K562 (cell line): ENCODE data around the gene AFF1. TPM values are rescaled to one million over a fixed set of nuclear protein-coding genes. Genes with fewer than 3 reads are reported as not detected.

Experiments
- ATAC-seq: fragments of 200-7000 bp; cut with Tn5 transposase; 3 replicates; pipeline ENCODE4 v1.9.1; 2020; ENCODE audit warnings: moderate library complexity
- BruUV-seq: library from RNA; stranded (reverse); fragments of 400-500 nt; replicated peaks from 2 replicates; lab custom pipeline; 2021; lab: Mats Ljungman, UMichigan
- CTCF ChIA-PET: fragments of 300-600 bp; formaldehyde crosslinking; extraction: SDS; loops from one replicate; lab custom pipeline; 2021; ENCODE audit warnings: low intra/inter-chr PET ratio; lab: Yijun Ruan, JAX
- POLR2A ChIA-PET: fragments of 300-600, 350-650 bp; sonication (Branson Sonifier 250); formaldehyde crosslinking; extraction: SDS; loops from one replicate; lab custom pipeline; 2021; ENCODE audit warnings: antibody characterized with exemption, inconsistent platforms; lab: Yijun Ruan, JAX
- DNase-seq, 4 experiments: peaks; one replicate each; pipeline versions ENCODE4 v3.0.0 to v3.0.0-alpha.2; 2011 to 2018; ENCODE audit warnings: low spot score in 3 of 4, mixed read lengths in 3 of 4; ENCODE audit errors: extremely low read depth in 1 of 4
- FAIRE-seq: peaks from 2 replicates; lab custom pipeline; 2011; peaks lifted over from hg19 to GRCh38; lab: Jason Lieb, UNC
- H2AFZ ChIP-seq: 2 replicates; pipeline ENCODE4 v1.6.0; 2011; ENCODE audit warnings: low read depth, low read length, control low read depth, inconsistent platforms
- H3K27ac ChIP-seq: fragments of 200-600 bp; 3 replicates; pipeline ENCODE4 v1.8.0; 2011; ENCODE audit warnings: low read depth, mild to moderate bottlenecking, control low read depth, inconsistent platforms, low read length, moderate library complexity, mixed read lengths; ENCODE audit errors: extremely low read depth
- H3K27me3 ChIP-seq, 2 experiments: fragments of 300-600 bp in 1 of 2; 2 replicates in 1 of 2; 3 replicates in 1 of 2; pipeline versions ENCODE4 v1.6.0 to v1.8.0; 2011; ENCODE audit warnings: inconsistent platforms in 2 of 2, low read length in 2 of 2, mild to moderate bottlenecking in 1 of 2, mixed read lengths in 1 of 2, moderate library complexity in 1 of 2; ENCODE audit not compliant: control insufficient read depth in 2 of 2, insufficient read depth in 2 of 2
- H3K36me3 ChIP-seq: fragments of 300-600 bp; 3 replicates; pipeline ENCODE4 v1.8.0; 2011; ENCODE audit warnings: mild to moderate bottlenecking, low read length, inconsistent platforms; ENCODE audit not compliant: control insufficient read depth, insufficient read depth
- H3K4me1 ChIP-seq, 2 experiments: fragments of 200-600 bp in 1 of 2; replicated peaks in 1 of 2; 2 replicates in 1 of 2; 3 replicates in 1 of 2; pipeline versions ENCODE4 v1.5.1 to v1.8.0; 2011; ENCODE audit warnings: inconsistent platforms in 2 of 2, low read length in 2 of 2, mild to moderate bottlenecking in 1 of 2, mixed read lengths in 1 of 2, moderate library complexity in 1 of 2; ENCODE audit not compliant: control insufficient read depth in 2 of 2, insufficient read depth in 2 of 2
- H3K4me2 ChIP-seq: 2 replicates; pipeline ENCODE4 v1.6.1; 2011; ENCODE audit warnings: low read length, control low read depth, inconsistent platforms, mixed read lengths; ENCODE audit not compliant: insufficient read depth
- H3K4me3 ChIP-seq: fragments of 200-600 bp; sonication (generic), shearing (Covaris generic); 2 replicates; pipeline ENCODE4 v1.5.1; 2016; ENCODE audit warnings: control low read depth, inconsistent platforms
- H3K79me2 ChIP-seq: fragments of 200-600 bp; 3 replicates; pipeline ENCODE4 v1.8.0; 2011; ENCODE audit warnings: low read length, inconsistent platforms; ENCODE audit not compliant: control insufficient read depth, insufficient read depth
- H3K9ac ChIP-seq, 2 experiments: 2 replicates each; pipeline versions ENCODE4 v1.6.0 to v1.6.1; 2011; ENCODE audit warnings: low read depth in 2 of 2, low read length in 2 of 2, control low read depth in 1 of 2, inconsistent platforms in 1 of 2, mild to moderate bottlenecking in 1 of 2, mixed read lengths in 1 of 2; ENCODE audit not compliant: insufficient read depth in 1 of 2
- H3K9me1 ChIP-seq: one replicate; pipeline ENCODE4 v1.6.0; 2011; ENCODE audit warnings: inconsistent platforms, mild to moderate bottlenecking, low read length, moderate library complexity; ENCODE audit not compliant: control insufficient read depth, insufficient read depth
- H3K9me3 ChIP-seq: replicated peaks from 2 replicates; pipeline ENCODE4 v1.5.1; 2011; ENCODE audit warnings: low read depth, low read length, inconsistent platforms; ENCODE audit not compliant: control insufficient read depth, insufficient read depth
- H4K20me1 ChIP-seq: replicated peaks from 2 replicates; pipeline ENCODE4 v1.6.1; 2011; ENCODE audit warnings: low read length, inconsistent platforms, mixed read lengths; ENCODE audit not compliant: control insufficient read depth, insufficient read depth
- CEBPB ChIP-seq: fragments of 450-650 bp; IDR thresholded peaks from 2 replicates; pipeline ENCODE4 v1.6.1; 2016; ENCODE audit warnings: missing genetic modification characterization, missing compliant biosample characterization
- CLOCK ChIP-seq: fragments of 250-450 bp; sonication (Bioruptor Pico); IDR thresholded peaks from 2 replicates; pipeline ENCODE4 v1.4.0; 2020; ENCODE audit warnings: mild to moderate bottlenecking, moderate library complexity, borderline replicate concordance
- FOXA1 ChIP-seq: fragments of 450-650 bp; IDR thresholded peaks from 2 replicates; pipeline ENCODE4 v1.6.1; 2016; ENCODE audit warnings: mild to moderate bottlenecking, borderline replicate concordance
- GMEB1 ChIP-seq: fragments of 250-450 bp; sonication (Bioruptor Pico); IDR thresholded peaks from 2 replicates; pipeline ENCODE4 v1.4.0; 2020; ENCODE audit warnings: mild to moderate bottlenecking
- ZC3H8 ChIP-seq: fragments of 450-650 bp; IDR thresholded peaks from 2 replicates; pipeline ENCODE4 v1.6.1; 2017
- ZNF318 ChIP-seq, 2 experiments: fragments of 450-650 bp; IDR thresholded peaks; 2 replicates each; pipeline ENCODE4 v1.6.1; 2016; ENCODE audit warnings: mild to moderate bottlenecking in 2 of 2, borderline replicate concordance in 1 of 2, low read depth in 1 of 2, moderate library complexity in 1 of 2
- ZNF780A ChIP-seq: fragments of 250-450 bp; sonication (Bioruptor Pico); IDR thresholded peaks from 2 replicates; pipeline ENCODE4 v1.5.0; 2021; ENCODE audit warnings: mild to moderate bottlenecking
- WGBS: fragments of 100-300 bp; shearing (Covaris generic); methylation state at CpG from one replicate; pipeline ENCODE4 v1.1.6; 2016; ENCODE audit warnings: low coverage, mixed read lengths; ENCODE audit not compliant: insufficient coverage; ENCODE audit errors: missing lambda C conversion rate; 5-methylcytosine and 5-hydroxymethylcytosine counted together
- in situ Hi-C: fragments of 300-500 bp; cut with MboI; formaldehyde crosslinking; loops from 4 replicates; pipeline ENCODE4 v1.15.0; 2018; ENCODE audit warnings: inconsistent platforms, mixed read lengths
- intact Hi-C: fragments of 100-400 bp; cut with micrococcal nuclease; formaldehyde crosslinking; loops from 2 replicates; pipeline ENCODE4 v1.14.2; 2022
- polyA plus RNA-seq, 8 experiments: library from polyadenylated mRNA; depleted of rRNA in 4 of 8; stranded (reverse) in 5 of 8; unstranded in 3 of 8; fragments of >200 nt; fragmentation: Nextera tagmentation in 2 of 8; fragmentation: Illumina TruSeq in 1 of 8; extraction: Ambion mirVana in 2 of 8; extraction: Trizol in 1 of 8; gene quantifications; 2 replicates each; pipeline versions ENCODE4 v1.2.1 to v1.2.3, GENCODE V29; 2011 to 2014; ENCODE audit warnings: inconsistent platforms in 1 of 8, missing spikeins in 1 of 8
- total RNA-seq, 7 experiments: library from RNA; depleted of rRNA in 6 of 7; stranded (reverse); fragments of >200 nt in 6 of 7; fragmentation: Illumina TruSeq in 2 of 7; extraction: Trizol in 2 of 7; gene quantifications; 2 replicates each; pipeline versions ENCODE4 v1.2.1 to v1.2.3, GENCODE V29; 2011 to 2021; ENCODE audit warnings: low replicate concordance in 1 of 7

Gene AFF1
- total and polyA plus RNA-seq, 9 of the 15 experiments (the other 6 are each of a cell fraction or from before 2014, with no cell fraction given): 4.1 to 47.5 (median 17.2) TPM

- 0% methylated on average over 9 of the region's 9 CpGs for whole genome bisulfite sequencing
- Histone ChIP-seq H3K9ac (peak overlapping the region in 1 of 2 experiments; percentile 57; a peak in 2 of 4 replicates), H3K27ac (peak overlapping the region; percentile 87), H4K20me1 (no peaks in the 10 kb centered on the region; the same call in 1 of the 2 replicates), H3K9me1 (no peaks in the 10 kb centered on the region), H3K36me3 (peaks cover 6% of the 10 kb centered on the region; the same call in 1 of the 3 replicates), H2AFZ (no peak overlapping the region), H3K4me2 (peak overlapping the region; percentile 50; the same call in 1 of the 2 replicates), H3K27me3 (no peaks in the 10 kb centered on the region), H3K4me1 (peaks cover 9 to 47% of the 10 kb centered on the region in 2 experiments; a peak in 4 of 5 replicates), H3K4me3 (no peak overlapping the region; the same call in 1 of the 2 replicates), H3K79me2 (peaks cover 60% of the 10 kb centered on the region), H3K9me3 (no peaks in the 10 kb centered on the region)
- FAIRE-seq: peak; percentile 95
- ChIA-PET POLR2A (interaction anchor here (0.6 to 1.6 kb wide), 5 partner anchors 9 to 122 kb away, joined by 3 to 7 read pairs (median 3); no protein-coding TSS in a partner anchor), CTCF (interaction anchor here (1.1 kb wide), 1 partner anchor 503 kb away, joined by 4 read pairs; no protein-coding TSS in a partner anchor)
- peak; percentile 35 to 91 (median 64) for DNase-seq
- intact Hi-C loops (loop anchor here (1.0 to 5.0 kb wide), 4 partner anchors 15 to 45 kb away; no protein-coding TSS in a partner anchor), in situ Hi-C loops (no loop called here)
- BruUV-seq: TSS peak; percentile 33
- ATAC-seq: peak; percentile 94
- TF ChIP-seq ZNF780A (CRISPR knock-in tag) (no peak), CLOCK (CRISPR knock-in tag) (no peak), GMEB1 (CRISPR knock-in tag) (no peak), ZNF318 (IDR thresholded peaks at IDR 0.05; ENCODE audit: borderline replicate concordance in 1 of 2, low read depth in 1 of 2) (peak in 1 of 2 experiments; percentile 87; a peak in 2 of 4 replicates), CEBPB (peak; percentile 67), FOXA1 (no peak), ZC3H8 (no peak)
These were observed 26.9 kb downstream of the AFF1 start for GRCh38 chr4:86961605-86962295.
